H1 (cell line): ENCODE results near the gene STIM1. TPM values are rescaled to one million over a fixed set of nuclear protein-coding genes. Genes with fewer than 3 reads are reported as not detected.

Source experiments
- CTCF ChIA-PET: fragments of 300-600 bp; sonication (Branson Sonifier 250); formaldehyde crosslinking; loops from one replicate; lab custom pipeline; 2021; ENCODE audit not compliant: partially characterized antibody; lab: Charles Lee
- POLR2A ChIA-PET: fragments of 300-600 bp; sonication (Branson Sonifier 250); formaldehyde crosslinking; loops from one replicate; lab custom pipeline; 2021; ENCODE audit warnings: inconsistent platforms; ENCODE audit not compliant: partially characterized antibody; lab: Charles Lee
- DNase-seq, 2 experiments: peaks; one replicate each; pipeline versions ENCODE4 v3.0.0 to v3.0.0-alpha.2; 2010 to 2022; ENCODE audit warnings: low spot score in 2 of 2, low read depth in 1 of 2, mixed read lengths in 1 of 2
- FAIRE-seq: peaks from 2 replicates; lab custom pipeline; 2011; peaks lifted over from hg19 to GRCh38; lab: Jason Lieb, UNC
- H2AFZ ChIP-seq: 2 replicates; pipeline ENCODE4 v1.8.1; 2012; ENCODE audit warnings: low read length, inconsistent platforms
- H2AK5ac ChIP-seq: 2 replicates; pipeline ENCODE4 v1.6.1; 2013; ENCODE audit warnings: low read depth, low read length
- H2BK120ac ChIP-seq: replicated peaks from 2 replicates; pipeline ENCODE3; 2013; ENCODE audit warnings: low read depth, low read length, inconsistent platforms
- H2BK12ac ChIP-seq: 2 replicates; pipeline ENCODE4 v1.6.1; 2013; ENCODE audit warnings: low read depth, low read length
- H2BK15ac ChIP-seq: 2 replicates; pipeline ENCODE4 v1.6.1; 2013; ENCODE audit warnings: low read length
- H2BK20ac ChIP-seq: 2 replicates; pipeline ENCODE4 v1.6.1; 2013; ENCODE audit warnings: low read length
- H2BK5ac ChIP-seq: 2 replicates; pipeline ENCODE4 v1.6.1; 2013; ENCODE audit warnings: low read depth, low read length
- H3K14ac ChIP-seq: 2 replicates; pipeline ENCODE4 v1.6.1; 2013; ENCODE audit warnings: inconsistent platforms; ENCODE audit not compliant: insufficient read length
- H3K18ac ChIP-seq: 2 replicates; pipeline ENCODE4 v1.6.1; 2013; ENCODE audit warnings: low read length; ENCODE audit errors: extremely low read depth
- H3K23ac ChIP-seq: 2 replicates; pipeline ENCODE4 v1.6.1; 2013; ENCODE audit warnings: inconsistent platforms; ENCODE audit not compliant: insufficient read length
- H3K23me2 ChIP-seq: 2 replicates; pipeline ENCODE4 v1.6.1; 2013; ENCODE audit warnings: low read depth, low read length
- H3K27ac ChIP-seq: 2 replicates; pipeline ENCODE4 v1.6.1; 2011; ENCODE audit warnings: low read depth, low read length, inconsistent platforms
- H3K27me3 ChIP-seq, 4 experiments: replicated peaks in 1 of 4; 1 replicate in 1 of 4; 2 replicates in 3 of 4; pipeline versions ENCODE4 v1.6.1 to v1.8.1; 2011 to 2013; ENCODE audit warnings: low read length in 3 of 4, mild to moderate bottlenecking in 3 of 4, inconsistent platforms in 2 of 4, mixed read lengths in 2 of 4, moderate library complexity in 1 of 4; ENCODE audit not compliant: control insufficient read depth in 3 of 4, insufficient read depth in 3 of 4; ENCODE audit errors: extremely low read depth in 1 of 4
- H3K36me3 ChIP-seq, 4 experiments: 2 replicates each; pipeline versions ENCODE4 v1.6.1 to v1.8.1; 2011 to 2013; ENCODE audit warnings: mild to moderate bottlenecking in 4 of 4, low read length in 3 of 4, moderate library complexity in 2 of 4, control low read depth in 1 of 4, inconsistent platforms in 1 of 4; ENCODE audit not compliant: insufficient read depth in 4 of 4, control insufficient read depth in 2 of 4
- H3K4ac ChIP-seq: replicated peaks from 2 replicates; pipeline ENCODE3; 2013; ENCODE audit warnings: low read length, low read depth, mixed read lengths, inconsistent platforms; ENCODE audit not compliant: insufficient read length
- H3K4me1 ChIP-seq, 4 experiments: replicated peaks in 1 of 4; 1 replicate in 1 of 4; 2 replicates in 3 of 4; pipeline versions ENCODE4 v1.6.1 to v1.8.1; 2011 to 2013; ENCODE audit warnings: low read length in 3 of 4, inconsistent platforms in 2 of 4, mixed read lengths in 1 of 4; ENCODE audit not compliant: insufficient read depth in 4 of 4, control insufficient read depth in 3 of 4
- H3K4me2 ChIP-seq, 2 experiments: 2 replicates each; pipeline versions ENCODE4 v1.6.1 to v1.8.1; 2011 to 2013; ENCODE audit warnings: low read depth in 2 of 2, low read length in 2 of 2, control low read depth in 1 of 2, inconsistent platforms in 1 of 2, mild to moderate bottlenecking in 1 of 2; ENCODE audit not compliant: insufficient read depth in 1 of 2
- H3K4me3 ChIP-seq, 4 experiments: fragments of 200-600, 300-600 bp in 1 of 4; sonication (generic), shearing (Covaris generic), sonication (Bioruptor Twin) in 1 of 4; 2 replicates each; pipeline versions ENCODE4 v1.5.1 to v1.8.1; 2011 to 2016; ENCODE audit warnings: low read length in 4 of 4, low read depth in 3 of 4, control low read depth in 2 of 4, inconsistent platforms in 2 of 4, mild to moderate bottlenecking in 2 of 4, mixed read lengths in 1 of 4, moderate library complexity in 1 of 4; ENCODE audit not compliant: insufficient read depth in 2 of 4; ENCODE audit errors: extremely low read depth in 1 of 4
- H3K56ac ChIP-seq: replicated peaks from 2 replicates; pipeline ENCODE3; 2013; ENCODE audit warnings: low read depth, mild to moderate bottlenecking, mixed read lengths, low read length, inconsistent platforms; ENCODE audit not compliant: insufficient read length
- H3K79me1 ChIP-seq: 2 replicates; pipeline ENCODE4 v1.6.1; 2013; ENCODE audit warnings: low read depth, low read length, control low read depth
- H3K79me2 ChIP-seq, 2 experiments: 2 replicates each; pipeline versions ENCODE4 v1.6.1 to v1.8.1; 2012 to 2013; ENCODE audit warnings: low read length in 2 of 2, mild to moderate bottlenecking in 2 of 2, inconsistent platforms in 1 of 2; ENCODE audit not compliant: insufficient read depth in 2 of 2, control insufficient read depth in 1 of 2
- H3K9ac ChIP-seq, 4 experiments: replicated peaks in 1 of 4; 1 replicate in 1 of 4; 2 replicates in 3 of 4; pipeline versions ENCODE4 v1.6.1 to v1.8.1; 2011 to 2013; ENCODE audit warnings: low read depth in 3 of 4, low read length in 3 of 4, control low read depth in 2 of 4, mild to moderate bottlenecking in 2 of 4, moderate library complexity in 2 of 4, inconsistent platforms in 1 of 4; ENCODE audit errors: extremely low read depth in 1 of 4
- H3K9me3 ChIP-seq, 2 experiments: 2 replicates each; pipeline versions ENCODE4 v1.6.1 to v1.8.1; 2012 to 2013; ENCODE audit warnings: mild to moderate bottlenecking in 2 of 2, moderate library complexity in 2 of 2, control low read depth in 1 of 2, inconsistent platforms in 1 of 2, low read depth in 1 of 2, low read length in 1 of 2, mixed read lengths in 1 of 2; ENCODE audit not compliant: insufficient read depth in 2 of 2
- H4K20me1 ChIP-seq, 2 experiments: replicated peaks in 1 of 2; 2 replicates each; pipeline versions ENCODE3 to v1.8.1; 2011 to 2013; ENCODE audit warnings: inconsistent platforms in 2 of 2, low read length in 2 of 2, mild to moderate bottlenecking in 1 of 2; ENCODE audit not compliant: insufficient read depth in 2 of 2, control insufficient read depth in 1 of 2
- H4K5ac ChIP-seq: 2 replicates; pipeline ENCODE4 v1.6.1; 2013; ENCODE audit warnings: low read length, low read depth, mixed read lengths, inconsistent platforms; ENCODE audit not compliant: insufficient read length
- H4K8ac ChIP-seq: 2 replicates; pipeline ENCODE4 v1.8.0; 2013; ENCODE audit warnings: mild to moderate bottlenecking, moderate library complexity, low read length, inconsistent platforms; ENCODE audit not compliant: insufficient read depth; ENCODE audit errors: extremely low read depth
- H4K91ac ChIP-seq: replicated peaks from 2 replicates; pipeline ENCODE3; 2013; ENCODE audit warnings: low read length, mixed read lengths, inconsistent platforms; ENCODE audit not compliant: insufficient read length
- JUND ChIP-seq: IDR thresholded peaks from 2 replicates; pipeline ENCODE4 v1.6.1; 2011; ENCODE audit warnings: mild to moderate bottlenecking, improper control_type of control experiment, low read length
- POLR2A ChIP-seq, 2 experiments: IDR thresholded peaks; 1 replicate in 1 of 2; 2 replicates in 1 of 2; pipeline ENCODE4 v1.6.1; 2011; ENCODE audit warnings: low read depth in 2 of 2, low read length in 2 of 2, mild to moderate bottlenecking in 2 of 2; ENCODE audit errors: control extremely low read depth in 1 of 2
- WGBS, 2 experiments: shearing (Covaris generic) in 1 of 2; methylation state at CpG; one replicate each; pipeline versions ENCODE4 v1.1.6 to v1.1.7; 2013 to 2015; ENCODE audit warnings: low lambda C conversion rate in 2 of 2, mixed read lengths in 2 of 2, inconsistent platforms in 1 of 2, low coverage in 1 of 2, missing lambda C conversion rate in 1 of 2; ENCODE audit not compliant: insufficient replicate concordance in 2 of 2, insufficient coverage in 1 of 2, insufficient read length in 1 of 2; ENCODE audit errors: extremely low coverage in 1 of 2, missing lambda C conversion rate in 1 of 2; 5-methylcytosine and 5-hydroxymethylcytosine counted together
- polyA plus RNA-seq, 7 experiments: library from polyadenylated mRNA; depleted of rRNA in 3 of 7; stranded (reverse) in 5 of 7; unstranded in 2 of 7; fragments of >200 nt in 5 of 7; fragments of 200-250 nt in 2 of 7; gene quantifications; 1 replicate in 5 of 7; 2 replicates in 1 of 7; 4 replicates in 1 of 7; pipeline versions ENCODE4 v1.2.1 to v1.2.3, GENCODE V29; 2011 to 2013; ENCODE audit warnings: missing spikeins in 2 of 7, mixed read lengths in 2 of 7
- total RNA-seq: library from RNA; stranded (reverse); fragmentation: NEBNext Ultra II Directional; extraction: Animal tissue kit (Norgen Biotek cat#: 25700); gene quantifications from 2 replicates; pipeline ENCODE4 v1.2.1, GENCODE V29; 2021

The STIM1 gene
- total and polyA plus RNA-seq, 2 of the 8 experiments (the other 6 are each of a cell fraction or from before 2014, with no cell fraction given) = 11.1 to 12.2 TPM

DNA sequence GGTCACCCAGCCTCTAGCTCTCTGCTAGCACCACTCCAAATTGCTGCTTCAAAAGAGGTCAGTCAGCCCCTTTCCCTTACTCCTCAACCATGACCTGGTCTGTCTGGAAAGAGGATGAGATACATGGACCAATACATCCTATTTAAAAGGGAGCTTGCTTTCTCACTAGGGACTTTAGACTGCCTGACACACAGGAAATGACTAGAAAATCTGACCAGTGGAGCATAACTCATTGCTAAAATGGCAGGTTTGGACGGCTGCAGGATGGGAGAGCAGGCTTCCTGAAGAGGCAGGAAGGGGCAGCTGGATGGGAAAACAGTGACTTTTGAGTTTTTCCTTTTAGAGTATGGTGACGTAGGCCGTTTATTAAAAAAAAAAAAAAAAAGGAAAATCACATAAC lies 25.3 kb downstream of the STIM1 start:
- Histone ChIP-seq H3K4me3 (no peak overlapping the region), H4K5ac (no peak overlapping the region), H3K23me2 (no peaks in the 10 kb centered on the region), H3K36me3 (no peaks in the 10 kb centered on the region), H3K79me1 (no peaks in the 10 kb centered on the region), H3K14ac (no peak overlapping the region), H3K9ac (no peak overlapping the region), H3K27ac (no peak overlapping the region), H2BK15ac (no peak overlapping the region), H4K91ac (no peak overlapping the region), H3K4me1 (peaks cover 0 to 4% (median 2%) of the 10 kb centered on the region in 4 experiments; a peak in 3 of 7 replicates), H3K27me3 (no peaks in the 10 kb centered on the region; a peak in 3 of 7 replicates), H2BK5ac (no peak overlapping the region), H2AK5ac (no peak overlapping the region), H3K4me2 (no peak overlapping the region), H3K56ac (no peak overlapping the region), H4K8ac (no peak overlapping the region), H3K79me2 (no peaks in the 10 kb centered on the region), H3K4ac (no peak overlapping the region), H2BK20ac (no peak overlapping the region), H3K18ac (no peak overlapping the region), H4K20me1 (no peaks in the 10 kb centered on the region), H3K9me3 (no peaks in the 10 kb centered on the region), H3K23ac (no peak overlapping the region), H2BK120ac (no peak overlapping the region), H2BK12ac (no peak overlapping the region), H2AFZ (no peak overlapping the region)
- WGBS, 2 experiments = 91% methylated on average over 3 of the region's 3 CpGs; no CpG with 5 or more reads in 1 of the 2 experiments
- FAIRE-seq = no peak
- ChIA-PET POLR2A (interaction anchor here (1.0 kb wide), 1 partner anchor 16 kb away, joined by 3 read pairs; no protein-coding TSS in a partner anchor), CTCF (interaction anchor here (0.5 to 1.2 kb wide), 5 partner anchors 10 to 34 kb away, joined by 3 to 4 read pairs (median 3); no protein-coding TSS in a partner anchor)
- no peak for DNase-seq
- no peak for TF ChIP-seq JUND
- TF ChIP-seq POLR2A (IDR thresholded peaks at IDR 0.05; ENCODE audit: control extremely low read depth in 1 of 2, low read depth in 2 of 2, low read length in 2 of 2) = no peak
